H1 (cell line): Measurements from ENCODE around the gene MRPL4. TPM values are rescaled to one million over a fixed set of nuclear protein-coding genes. Genes with fewer than 3 reads are reported as not detected.

Experiments used
- CTCF ChIA-PET: fragments of 300-600 bp; sonication (Branson Sonifier 250); formaldehyde crosslinking; loops from one replicate; lab custom pipeline; 2021; ENCODE audit not compliant: partially characterized antibody; lab: Charles Lee
- POLR2A ChIA-PET: fragments of 300-600 bp; sonication (Branson Sonifier 250); formaldehyde crosslinking; loops from one replicate; lab custom pipeline; 2021; ENCODE audit warnings: inconsistent platforms; ENCODE audit not compliant: partially characterized antibody; lab: Charles Lee
- DNase-seq, 2 experiments: peaks; one replicate each; pipeline versions ENCODE4 v3.0.0 to v3.0.0-alpha.2; 2010 to 2022; ENCODE audit warnings: low spot score in 2 of 2, low read depth in 1 of 2, mixed read lengths in 1 of 2
- FAIRE-seq: peaks from 2 replicates; lab custom pipeline; 2011; peaks lifted over from hg19 to GRCh38; lab: Jason Lieb, UNC
- H2AFZ ChIP-seq: 2 replicates; pipeline ENCODE4 v1.8.1; 2012; ENCODE audit warnings: low read length, inconsistent platforms
- H2AK5ac ChIP-seq: 2 replicates; pipeline ENCODE4 v1.6.1; 2013; ENCODE audit warnings: low read depth, low read length
- H2BK120ac ChIP-seq: replicated peaks from 2 replicates; pipeline ENCODE3; 2013; ENCODE audit warnings: low read depth, low read length, inconsistent platforms
- H2BK12ac ChIP-seq: 2 replicates; pipeline ENCODE4 v1.6.1; 2013; ENCODE audit warnings: low read depth, low read length
- H2BK15ac ChIP-seq: 2 replicates; pipeline ENCODE4 v1.6.1; 2013; ENCODE audit warnings: low read length
- H2BK20ac ChIP-seq: 2 replicates; pipeline ENCODE4 v1.6.1; 2013; ENCODE audit warnings: low read length
- H2BK5ac ChIP-seq: 2 replicates; pipeline ENCODE4 v1.6.1; 2013; ENCODE audit warnings: low read depth, low read length
- H3K14ac ChIP-seq: 2 replicates; pipeline ENCODE4 v1.6.1; 2013; ENCODE audit warnings: inconsistent platforms; ENCODE audit not compliant: insufficient read length
- H3K18ac ChIP-seq: 2 replicates; pipeline ENCODE4 v1.6.1; 2013; ENCODE audit warnings: low read length; ENCODE audit errors: extremely low read depth
- H3K23ac ChIP-seq: 2 replicates; pipeline ENCODE4 v1.6.1; 2013; ENCODE audit warnings: inconsistent platforms; ENCODE audit not compliant: insufficient read length
- H3K23me2 ChIP-seq: 2 replicates; pipeline ENCODE4 v1.6.1; 2013; ENCODE audit warnings: low read depth, low read length
- H3K27ac ChIP-seq: 2 replicates; pipeline ENCODE4 v1.6.1; 2011; ENCODE audit warnings: low read depth, low read length, inconsistent platforms
- H3K27me3 ChIP-seq, 4 experiments: replicated peaks in 1 of 4; 1 replicate in 1 of 4; 2 replicates in 3 of 4; pipeline versions ENCODE4 v1.6.1 to v1.8.1; 2011 to 2013; ENCODE audit warnings: low read length in 3 of 4, mild to moderate bottlenecking in 3 of 4, inconsistent platforms in 2 of 4, mixed read lengths in 2 of 4, moderate library complexity in 1 of 4; ENCODE audit not compliant: control insufficient read depth in 3 of 4, insufficient read depth in 3 of 4; ENCODE audit errors: extremely low read depth in 1 of 4
- H3K36me3 ChIP-seq, 4 experiments: 2 replicates each; pipeline versions ENCODE4 v1.6.1 to v1.8.1; 2011 to 2013; ENCODE audit warnings: mild to moderate bottlenecking in 4 of 4, low read length in 3 of 4, moderate library complexity in 2 of 4, control low read depth in 1 of 4, inconsistent platforms in 1 of 4; ENCODE audit not compliant: insufficient read depth in 4 of 4, control insufficient read depth in 2 of 4
- H3K4ac ChIP-seq: replicated peaks from 2 replicates; pipeline ENCODE3; 2013; ENCODE audit warnings: low read length, low read depth, mixed read lengths, inconsistent platforms; ENCODE audit not compliant: insufficient read length
- H3K4me1 ChIP-seq, 4 experiments: replicated peaks in 1 of 4; 1 replicate in 1 of 4; 2 replicates in 3 of 4; pipeline versions ENCODE4 v1.6.1 to v1.8.1; 2011 to 2013; ENCODE audit warnings: low read length in 3 of 4, inconsistent platforms in 2 of 4, mixed read lengths in 1 of 4; ENCODE audit not compliant: insufficient read depth in 4 of 4, control insufficient read depth in 3 of 4
- H3K4me2 ChIP-seq, 2 experiments: 2 replicates each; pipeline versions ENCODE4 v1.6.1 to v1.8.1; 2011 to 2013; ENCODE audit warnings: low read depth in 2 of 2, low read length in 2 of 2, control low read depth in 1 of 2, inconsistent platforms in 1 of 2, mild to moderate bottlenecking in 1 of 2; ENCODE audit not compliant: insufficient read depth in 1 of 2
- H3K4me3 ChIP-seq, 4 experiments: fragments of 200-600, 300-600 bp in 1 of 4; sonication (generic), shearing (Covaris generic), sonication (Bioruptor Twin) in 1 of 4; 2 replicates each; pipeline versions ENCODE4 v1.5.1 to v1.8.1; 2011 to 2016; ENCODE audit warnings: low read length in 4 of 4, low read depth in 3 of 4, control low read depth in 2 of 4, inconsistent platforms in 2 of 4, mild to moderate bottlenecking in 2 of 4, mixed read lengths in 1 of 4, moderate library complexity in 1 of 4; ENCODE audit not compliant: insufficient read depth in 2 of 4; ENCODE audit errors: extremely low read depth in 1 of 4
- H3K56ac ChIP-seq: replicated peaks from 2 replicates; pipeline ENCODE3; 2013; ENCODE audit warnings: low read depth, mild to moderate bottlenecking, mixed read lengths, low read length, inconsistent platforms; ENCODE audit not compliant: insufficient read length
- H3K79me1 ChIP-seq: 2 replicates; pipeline ENCODE4 v1.6.1; 2013; ENCODE audit warnings: low read depth, low read length, control low read depth
- H3K79me2 ChIP-seq, 2 experiments: 2 replicates each; pipeline versions ENCODE4 v1.6.1 to v1.8.1; 2012 to 2013; ENCODE audit warnings: low read length in 2 of 2, mild to moderate bottlenecking in 2 of 2, inconsistent platforms in 1 of 2; ENCODE audit not compliant: insufficient read depth in 2 of 2, control insufficient read depth in 1 of 2
- H3K9ac ChIP-seq, 4 experiments: replicated peaks in 1 of 4; 1 replicate in 1 of 4; 2 replicates in 3 of 4; pipeline versions ENCODE4 v1.6.1 to v1.8.1; 2011 to 2013; ENCODE audit warnings: low read depth in 3 of 4, low read length in 3 of 4, control low read depth in 2 of 4, mild to moderate bottlenecking in 2 of 4, moderate library complexity in 2 of 4, inconsistent platforms in 1 of 4; ENCODE audit errors: extremely low read depth in 1 of 4
- H3K9me3 ChIP-seq, 2 experiments: 2 replicates each; pipeline versions ENCODE4 v1.6.1 to v1.8.1; 2012 to 2013; ENCODE audit warnings: mild to moderate bottlenecking in 2 of 2, moderate library complexity in 2 of 2, control low read depth in 1 of 2, inconsistent platforms in 1 of 2, low read depth in 1 of 2, low read length in 1 of 2, mixed read lengths in 1 of 2; ENCODE audit not compliant: insufficient read depth in 2 of 2
- H4K20me1 ChIP-seq, 2 experiments: replicated peaks in 1 of 2; 2 replicates each; pipeline versions ENCODE3 to v1.8.1; 2011 to 2013; ENCODE audit warnings: inconsistent platforms in 2 of 2, low read length in 2 of 2, mild to moderate bottlenecking in 1 of 2; ENCODE audit not compliant: insufficient read depth in 2 of 2, control insufficient read depth in 1 of 2
- H4K5ac ChIP-seq: 2 replicates; pipeline ENCODE4 v1.6.1; 2013; ENCODE audit warnings: low read length, low read depth, mixed read lengths, inconsistent platforms; ENCODE audit not compliant: insufficient read length
- H4K8ac ChIP-seq: 2 replicates; pipeline ENCODE4 v1.8.0; 2013; ENCODE audit warnings: mild to moderate bottlenecking, moderate library complexity, low read length, inconsistent platforms; ENCODE audit not compliant: insufficient read depth; ENCODE audit errors: extremely low read depth
- H4K91ac ChIP-seq: replicated peaks from 2 replicates; pipeline ENCODE3; 2013; ENCODE audit warnings: low read length, mixed read lengths, inconsistent platforms; ENCODE audit not compliant: insufficient read length
- CREB1 ChIP-seq: IDR thresholded peaks from 2 replicates; pipeline ENCODE4 v1.6.1; 2012; ENCODE audit warnings: inconsistent platforms
- GTF2F1 ChIP-seq: IDR thresholded peaks from 2 replicates; pipeline ENCODE4 v1.6.1; 2012; ENCODE audit warnings: low read depth, low read length, improper control_type of control experiment, borderline replicate concordance
- TAF7 ChIP-seq: optimal IDR thresholded peaks from 2 replicates; pipeline ENCODE3; 2011; ENCODE audit warnings: low read depth, mild to moderate bottlenecking, inconsistent platforms, low read length, moderate library complexity, borderline replicate concordance
- ZNF274 ChIP-seq: IDR thresholded peaks from 2 replicates; pipeline ENCODE4 v1.7.0; 2012; ENCODE audit warnings: low read length, borderline replicate concordance; ENCODE audit errors: extremely low read depth
- WGBS, 2 experiments: shearing (Covaris generic) in 1 of 2; methylation state at CpG; one replicate each; pipeline versions ENCODE4 v1.1.6 to v1.1.7; 2013 to 2015; ENCODE audit warnings: low lambda C conversion rate in 2 of 2, mixed read lengths in 2 of 2, inconsistent platforms in 1 of 2, low coverage in 1 of 2, missing lambda C conversion rate in 1 of 2; ENCODE audit not compliant: insufficient replicate concordance in 2 of 2, insufficient coverage in 1 of 2, insufficient read length in 1 of 2; ENCODE audit errors: extremely low coverage in 1 of 2, missing lambda C conversion rate in 1 of 2; 5-methylcytosine and 5-hydroxymethylcytosine counted together
- polyA plus RNA-seq, 7 experiments: library from polyadenylated mRNA; depleted of rRNA in 3 of 7; stranded (reverse) in 5 of 7; unstranded in 2 of 7; fragments of >200 nt in 5 of 7; fragments of 200-250 nt in 2 of 7; gene quantifications; 1 replicate in 5 of 7; 2 replicates in 1 of 7; 4 replicates in 1 of 7; pipeline versions ENCODE4 v1.2.1 to v1.2.3, GENCODE V29; 2011 to 2013; ENCODE audit warnings: missing spikeins in 2 of 7, mixed read lengths in 2 of 7
- total RNA-seq: library from RNA; stranded (reverse); fragmentation: NEBNext Ultra II Directional; extraction: Animal tissue kit (Norgen Biotek cat#: 25700); gene quantifications from 2 replicates; pipeline ENCODE4 v1.2.1, GENCODE V29; 2021
- TF ChIP-seq, protein P1 (sequence below), 3 experiments: IDR thresholded peaks; 1 replicate in 2 of 3; 2 replicates in 1 of 3; pipeline versions ENCODE4 v1.5.1 to v1.6.1; 2011; ENCODE audit warnings: low read length in 3 of 3, mild to moderate bottlenecking in 3 of 3, inconsistent platforms in 2 of 3, low read depth in 1 of 3, moderate library complexity in 1 of 3; ENCODE audit not compliant: insufficient read depth in 1 of 3; ENCODE audit errors: control extremely low read depth in 1 of 3
- TF ChIP-seq, protein P2 (sequence below): IDR thresholded peaks from 2 replicates; pipeline ENCODE4 v1.6.1; 2011; ENCODE audit warnings: low read length, improper control_type of control experiment
- TF ChIP-seq, protein P3 (sequence below): IDR thresholded peaks from 2 replicates; pipeline ENCODE4 v1.6.1; 2012; ENCODE audit warnings: low read length, inconsistent platforms

The MRPL4 gene
- total and polyA plus RNA-seq, 2 of the 8 experiments (the other 6 are each of a cell fraction or from before 2014, with no cell fraction given), result 82.3 to 187 TPM

DNA sequence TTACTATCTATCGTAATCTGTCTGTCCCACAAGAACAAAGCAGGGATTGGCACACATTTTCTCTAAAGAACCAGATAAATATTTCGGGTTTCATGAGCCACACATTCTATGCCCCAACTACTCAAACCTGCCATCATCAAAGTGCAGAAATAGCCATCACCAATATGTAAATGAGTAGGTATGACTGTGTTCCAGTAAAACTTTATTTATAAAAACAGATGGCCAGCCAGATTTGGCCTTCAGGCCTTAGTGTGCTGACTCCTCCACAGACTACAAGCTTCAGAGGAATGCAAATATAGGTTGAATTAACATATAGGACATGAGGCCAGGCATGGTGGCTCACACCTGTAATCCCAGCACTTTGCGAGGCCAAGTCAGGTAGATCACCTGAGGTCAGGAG is 48.3 kb upstream of the MRPL4 start:
- no peaks in the 10 kb centered on the region for H3K27me3 ChIP-seq
- no peak for FAIRE-seq
- no peak overlapping the region for H3K4me2 ChIP-seq
- H2BK5ac ChIP-seq, result no peak overlapping the region
- no peak overlapping the region for H3K23ac ChIP-seq
- H3K4me1 ChIP-seq, result peaks cover 0 to 3% (median 0%) of the 10 kb centered on the region in 4 experiments; a peak in 1 of 7 replicates
- no peak overlapping the region for H3K9ac ChIP-seq
- POLR2A ChIA-PET, result interaction anchor here (1.1 kb wide), 1 partner anchor 21 kb away, joined by 3 read pairs; no protein-coding TSS in a partner anchor
- no peak overlapping the region for H2AK5ac ChIP-seq
- H3K18ac ChIP-seq, result no peak overlapping the region
- H4K20me1 ChIP-seq, result no peaks in the 10 kb centered on the region
- H2AFZ ChIP-seq, result no peak overlapping the region
- H3K14ac ChIP-seq, result no peak overlapping the region
- H3K9me3 ChIP-seq, result peaks cover 0 to 5% of the 10 kb centered on the region in 2 experiments; a peak in 1 of 4 replicates
- H3K23me2 ChIP-seq, result no peaks in the 10 kb centered on the region
- DNase-seq, result no peak
- WGBS, 2 experiments, result 92% methylated on average over 3 of the region's 3 CpGs; no CpG with 5 or more reads in 1 of the 2 experiments
- no peak overlapping the region for H2BK15ac ChIP-seq
- H2BK12ac ChIP-seq, result 0 out of 2 replicates have a peak overlapping the region, but pooled peaks have one; percentile 9
- no peak overlapping the region for H4K8ac ChIP-seq
- H3K36me3 ChIP-seq, result no peaks in the 10 kb centered on the region
- no peaks in the 10 kb centered on the region for H3K79me2 ChIP-seq
- CTCF ChIA-PET, result interaction anchor here (2.3 to 7.9 kb wide), 2 partner anchors 24 to 46 kb away, joined by 9 to 59 read pairs; no protein-coding TSS in a partner anchor
- H4K91ac ChIP-seq, result no peak overlapping the region
- H3K27ac ChIP-seq, result no peak overlapping the region
- H2BK120ac ChIP-seq, result no peak overlapping the region
- no peak overlapping the region for H2BK20ac ChIP-seq
- H4K5ac ChIP-seq, result no peak overlapping the region
- H3K56ac ChIP-seq, result no peak overlapping the region
- H3K79me1 ChIP-seq, result no peaks in the 10 kb centered on the region; the same call in 1 of the 2 replicates
- no peak overlapping the region for H3K4me3 ChIP-seq
- TF ChIP-seq, protein P1, sequence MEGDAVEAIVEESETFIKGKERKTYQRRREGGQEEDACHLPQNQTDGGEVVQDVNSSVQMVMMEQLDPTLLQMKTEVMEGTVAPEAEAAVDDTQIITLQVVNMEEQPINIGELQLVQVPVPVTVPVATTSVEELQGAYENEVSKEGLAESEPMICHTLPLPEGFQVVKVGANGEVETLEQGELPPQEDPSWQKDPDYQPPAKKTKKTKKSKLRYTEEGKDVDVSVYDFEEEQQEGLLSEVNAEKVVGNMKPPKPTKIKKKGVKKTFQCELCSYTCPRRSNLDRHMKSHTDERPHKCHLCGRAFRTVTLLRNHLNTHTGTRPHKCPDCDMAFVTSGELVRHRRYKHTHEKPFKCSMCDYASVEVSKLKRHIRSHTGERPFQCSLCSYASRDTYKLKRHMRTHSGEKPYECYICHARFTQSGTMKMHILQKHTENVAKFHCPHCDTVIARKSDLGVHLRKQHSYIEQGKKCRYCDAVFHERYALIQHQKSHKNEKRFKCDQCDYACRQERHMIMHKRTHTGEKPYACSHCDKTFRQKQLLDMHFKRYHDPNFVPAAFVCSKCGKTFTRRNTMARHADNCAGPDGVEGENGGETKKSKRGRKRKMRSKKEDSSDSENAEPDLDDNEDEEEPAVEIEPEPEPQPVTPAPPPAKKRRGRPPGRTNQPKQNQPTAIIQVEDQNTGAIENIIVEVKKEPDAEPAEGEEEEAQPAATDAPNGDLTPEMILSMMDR (IDR thresholded peaks at IDR 0.05; ENCODE audit: control extremely low read depth in 1 of 3, insufficient read depth in 1 of 3, low read depth in 1 of 3, low read length in 3 of 3), result no peak
- TF ChIP-seq GTF2F1 (no peak), CREB1 (no peak), TAF7 (no peak), ZNF274 (no peak)
- TF ChIP-seq, protein P2, sequence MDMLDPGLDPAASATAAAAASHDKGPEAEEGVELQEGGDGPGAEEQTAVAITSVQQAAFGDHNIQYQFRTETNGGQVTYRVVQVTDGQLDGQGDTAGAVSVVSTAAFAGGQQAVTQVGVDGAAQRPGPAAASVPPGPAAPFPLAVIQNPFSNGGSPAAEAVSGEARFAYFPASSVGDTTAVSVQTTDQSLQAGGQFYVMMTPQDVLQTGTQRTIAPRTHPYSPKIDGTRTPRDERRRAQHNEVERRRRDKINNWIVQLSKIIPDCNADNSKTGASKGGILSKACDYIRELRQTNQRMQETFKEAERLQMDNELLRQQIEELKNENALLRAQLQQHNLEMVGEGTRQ, result no peak
- TF ChIP-seq, protein P3, sequence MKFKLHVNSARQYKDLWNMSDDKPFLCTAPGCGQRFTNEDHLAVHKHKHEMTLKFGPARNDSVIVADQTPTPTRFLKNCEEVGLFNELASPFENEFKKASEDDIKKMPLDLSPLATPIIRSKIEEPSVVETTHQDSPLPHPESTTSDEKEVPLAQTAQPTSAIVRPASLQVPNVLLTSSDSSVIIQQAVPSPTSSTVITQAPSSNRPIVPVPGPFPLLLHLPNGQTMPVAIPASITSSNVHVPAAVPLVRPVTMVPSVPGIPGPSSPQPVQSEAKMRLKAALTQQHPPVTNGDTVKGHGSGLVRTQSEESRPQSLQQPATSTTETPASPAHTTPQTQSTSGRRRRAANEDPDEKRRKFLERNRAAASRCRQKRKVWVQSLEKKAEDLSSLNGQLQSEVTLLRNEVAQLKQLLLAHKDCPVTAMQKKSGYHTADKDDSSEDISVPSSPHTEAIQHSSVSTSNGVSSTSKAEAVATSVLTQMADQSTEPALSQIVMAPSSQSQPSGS, result no peak
- H3K4ac ChIP-seq, result no peak overlapping the region
